ENCODE results near the gene HRG. TPM values are rescaled to one million over a fixed set of nuclear protein-coding genes. Genes with fewer than 3 reads are reported as not detected.

Gene HRG
- total and polyA plus RNA-seq, 2 experiments from 2014 or later, result not detected

- Histone ChIP-seq H3F3A (replicated peaks; ENCODE audit: low read depth) (no peaks in the 10 kb centered on the region), H3K4me2 (no peak overlapping the region), H4K20me1 (replicated peaks; ENCODE audit: insufficient read depth) (no peaks in the 10 kb centered on the region), H2AFZ (no peak overlapping the region), H3K36me3 (ENCODE audit: insufficient read depth) (no peaks in the 10 kb centered on the region), H3K27me3 (ENCODE audit: insufficient read depth) (no peaks in the 10 kb centered on the region), H3K79me2 (replicated peaks; ENCODE audit: insufficient read depth) (no peaks in the 10 kb centered on the region), H3K4me3 (no peak overlapping the region), H3K27ac (ENCODE audit: low read depth) (no peak overlapping the region), H3K9me2 (ENCODE audit: insufficient read depth) (no peaks in the 10 kb centered on the region), H3K4me1 (ENCODE audit: insufficient read depth) (peaks cover 21% of the 10 kb centered on the region)
- H3K27me3 Mint-ChIP-seq (ENCODE audit: insufficient read depth, low read depth, poor library complexity), result no peaks in the 10 kb centered on the region
- H3K36me3 Mint-ChIP-seq (ENCODE audit: low read depth), result no peaks in the 10 kb centered on the region
- DNase-seq (ENCODE audit: low spot score) (no peak), ATAC-seq (no peak)
- H3K4me3 Mint-ChIP-seq, result no peak overlapping the region
- no peaks in the 10 kb centered on the region for H3K9me3 Mint-ChIP-seq
- TF ChIP-seq POLR2AphosphoS5 (IDR thresholded peaks at IDR 0.05; ENCODE audit: low read depth) (no peak), EZH2phosphoT487 (IDR thresholded peaks at IDR 0.05; ENCODE audit: unreplicated experiment) (no peak), ZNF331 (CRISPR knock-in tag; IDR thresholded peaks at IDR 0.05; ENCODE audit: low read depth) (no peak), ETS1 (IDR thresholded peaks at IDR 0.05) (no peak), STAT1 (IDR thresholded peaks at IDR 0.05; ENCODE audit: unreplicated experiment) (no peak), CTCF (conservative IDR thresholded peaks at IDR 0.05; ENCODE audit: low read depth in 2 of 2) (no peak), EZH2 (IDR thresholded peaks at IDR 0.05; ENCODE audit: low read depth, unreplicated experiment) (no peak), ZNF114 (CRISPR knock-in tag; IDR thresholded peaks at IDR 0.05) (no peak), NANOG (IDR thresholded peaks at IDR 0.05; ENCODE audit: borderline replicate concordance) (no peak), CREB1 (CRISPR knock-in tag; IDR thresholded peaks at IDR 0.05; ENCODE audit: low read depth) (no peak), JUNB (IDR thresholded peaks at IDR 0.05; ENCODE audit: unreplicated experiment) (no peak)
- TF ChIP-seq, protein P1, sequence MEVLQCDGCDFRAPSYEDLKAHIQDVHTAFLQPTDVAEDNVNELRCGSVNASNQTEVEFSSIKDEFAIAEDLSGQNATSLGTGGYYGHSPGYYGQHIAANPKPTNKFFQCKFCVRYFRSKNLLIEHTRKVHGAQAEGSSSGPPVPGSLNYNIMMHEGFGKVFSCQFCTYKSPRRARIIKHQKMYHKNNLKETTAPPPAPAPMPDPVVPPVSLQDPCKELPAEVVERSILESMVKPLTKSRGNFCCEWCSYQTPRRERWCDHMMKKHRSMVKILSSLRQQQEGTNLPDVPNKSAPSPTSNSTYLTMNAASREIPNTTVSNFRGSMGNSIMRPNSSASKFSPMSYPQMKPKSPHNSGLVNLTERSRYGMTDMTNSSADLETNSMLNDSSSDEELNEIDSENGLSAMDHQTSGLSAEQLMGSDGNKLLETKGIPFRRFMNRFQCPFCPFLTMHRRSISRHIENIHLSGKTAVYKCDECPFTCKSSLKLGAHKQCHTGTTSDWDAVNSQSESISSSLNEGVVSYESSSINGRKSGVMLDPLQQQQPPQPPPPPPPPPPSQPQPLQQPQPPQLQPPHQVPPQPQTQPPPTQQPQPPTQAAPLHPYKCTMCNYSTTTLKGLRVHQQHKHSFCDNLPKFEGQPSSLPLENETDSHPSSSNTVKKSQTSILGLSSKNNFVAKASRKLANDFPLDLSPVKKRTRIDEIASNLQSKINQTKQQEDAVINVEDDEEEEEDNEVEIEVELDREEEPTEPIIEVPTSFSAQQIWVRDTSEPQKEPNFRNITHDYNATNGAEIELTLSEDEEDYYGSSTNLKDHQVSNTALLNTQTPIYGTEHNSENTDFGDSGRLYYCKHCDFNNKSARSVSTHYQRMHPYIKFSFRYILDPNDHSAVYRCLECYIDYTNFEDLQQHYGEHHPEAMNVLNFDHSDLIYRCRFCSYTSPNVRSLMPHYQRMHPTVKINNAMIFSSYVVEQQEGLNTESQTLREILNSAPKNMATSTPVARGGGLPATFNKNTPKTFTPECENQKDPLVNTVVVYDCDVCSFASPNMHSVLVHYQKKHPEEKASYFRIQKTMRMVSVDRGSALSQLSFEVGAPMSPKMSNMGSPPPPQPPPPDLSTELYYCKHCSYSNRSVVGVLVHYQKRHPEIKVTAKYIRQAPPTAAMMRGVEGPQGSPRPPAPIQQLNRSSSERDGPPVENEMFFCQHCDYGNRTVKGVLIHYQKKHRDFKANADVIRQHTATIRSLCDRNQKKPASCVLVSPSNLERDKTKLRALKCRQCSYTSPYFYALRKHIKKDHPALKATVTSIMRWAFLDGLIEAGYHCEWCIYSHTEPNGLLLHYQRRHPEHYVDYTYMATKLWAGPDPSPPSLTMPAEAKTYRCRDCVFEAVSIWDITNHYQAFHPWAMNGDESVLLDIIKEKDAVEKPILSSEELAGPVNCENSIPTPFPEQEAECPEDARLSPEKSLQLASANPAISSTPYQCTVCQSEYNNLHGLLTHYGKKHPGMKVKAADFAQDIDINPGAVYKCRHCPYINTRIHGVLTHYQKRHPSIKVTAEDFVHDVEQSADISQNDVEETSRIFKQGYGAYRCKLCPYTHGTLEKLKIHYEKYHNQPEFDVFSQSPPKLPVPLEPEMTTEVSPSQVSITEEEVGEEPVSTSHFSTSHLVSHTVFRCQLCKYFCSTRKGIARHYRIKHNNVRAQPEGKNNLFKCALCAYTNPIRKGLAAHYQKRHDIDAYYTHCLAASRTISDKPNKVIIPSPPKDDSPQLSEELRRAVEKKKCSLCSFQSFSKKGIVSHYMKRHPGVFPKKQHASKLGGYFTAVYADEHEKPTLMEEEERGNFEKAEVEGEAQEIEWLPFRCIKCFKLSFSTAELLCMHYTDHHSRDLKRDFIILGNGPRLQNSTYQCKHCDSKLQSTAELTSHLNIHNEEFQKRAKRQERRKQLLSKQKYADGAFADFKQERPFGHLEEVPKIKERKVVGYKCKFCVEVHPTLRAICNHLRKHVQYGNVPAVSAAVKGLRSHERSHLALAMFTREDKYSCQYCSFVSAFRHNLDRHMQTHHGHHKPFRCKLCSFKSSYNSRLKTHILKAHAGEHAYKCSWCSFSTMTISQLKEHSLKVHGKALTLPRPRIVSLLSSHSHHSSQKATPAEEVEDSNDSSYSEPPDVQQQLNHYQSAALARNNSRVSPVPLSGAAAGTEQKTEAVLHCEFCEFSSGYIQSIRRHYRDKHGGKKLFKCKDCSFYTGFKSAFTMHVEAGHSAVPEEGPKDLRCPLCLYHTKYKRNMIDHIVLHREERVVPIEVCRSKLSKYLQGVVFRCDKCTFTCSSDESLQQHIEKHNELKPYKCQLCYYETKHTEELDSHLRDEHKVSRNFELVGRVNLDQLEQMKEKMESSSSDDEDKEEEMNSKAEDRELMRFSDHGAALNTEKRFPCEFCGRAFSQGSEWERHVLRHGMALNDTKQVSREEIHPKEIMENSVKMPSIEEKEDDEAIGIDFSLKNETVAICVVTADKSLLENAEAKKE (CRISPR knock-in tag; IDR thresholded peaks at IDR 0.05), result no peak
- TF ChIP-seq, protein P2, sequence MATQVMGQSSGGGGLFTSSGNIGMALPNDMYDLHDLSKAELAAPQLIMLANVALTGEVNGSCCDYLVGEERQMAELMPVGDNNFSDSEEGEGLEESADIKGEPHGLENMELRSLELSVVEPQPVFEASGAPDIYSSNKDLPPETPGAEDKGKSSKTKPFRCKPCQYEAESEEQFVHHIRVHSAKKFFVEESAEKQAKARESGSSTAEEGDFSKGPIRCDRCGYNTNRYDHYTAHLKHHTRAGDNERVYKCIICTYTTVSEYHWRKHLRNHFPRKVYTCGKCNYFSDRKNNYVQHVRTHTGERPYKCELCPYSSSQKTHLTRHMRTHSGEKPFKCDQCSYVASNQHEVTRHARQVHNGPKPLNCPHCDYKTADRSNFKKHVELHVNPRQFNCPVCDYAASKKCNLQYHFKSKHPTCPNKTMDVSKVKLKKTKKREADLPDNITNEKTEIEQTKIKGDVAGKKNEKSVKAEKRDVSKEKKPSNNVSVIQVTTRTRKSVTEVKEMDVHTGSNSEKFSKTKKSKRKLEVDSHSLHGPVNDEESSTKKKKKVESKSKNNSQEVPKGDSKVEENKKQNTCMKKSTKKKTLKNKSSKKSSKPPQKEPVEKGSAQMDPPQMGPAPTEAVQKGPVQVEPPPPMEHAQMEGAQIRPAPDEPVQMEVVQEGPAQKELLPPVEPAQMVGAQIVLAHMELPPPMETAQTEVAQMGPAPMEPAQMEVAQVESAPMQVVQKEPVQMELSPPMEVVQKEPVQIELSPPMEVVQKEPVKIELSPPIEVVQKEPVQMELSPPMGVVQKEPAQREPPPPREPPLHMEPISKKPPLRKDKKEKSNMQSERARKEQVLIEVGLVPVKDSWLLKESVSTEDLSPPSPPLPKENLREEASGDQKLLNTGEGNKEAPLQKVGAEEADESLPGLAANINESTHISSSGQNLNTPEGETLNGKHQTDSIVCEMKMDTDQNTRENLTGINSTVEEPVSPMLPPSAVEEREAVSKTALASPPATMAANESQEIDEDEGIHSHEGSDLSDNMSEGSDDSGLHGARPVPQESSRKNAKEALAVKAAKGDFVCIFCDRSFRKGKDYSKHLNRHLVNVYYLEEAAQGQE (IDR thresholded peaks at IDR 0.05; ENCODE audit: unreplicated experiment), result no peak
- H3K27ac Mint-ChIP-seq, result no peak overlapping the region
- peaks cover 20% of the 10 kb centered on the region for H3K4me1 Mint-ChIP-seq
Observed at GRCh38 chr3:186646106-186646505, 19.7 kb upstream of the HRG start.

Measured in GM23338 (cell line).